Uterus (tissue), 2 donors: Measurements from ENCODE around the gene MSL2.

Source experiments
- POLR2A ChIP-seq, 2 donors: fragments of 450-650 bp; IDR thresholded peaks; one replicate each; pipeline ENCODE4 v1.6.1; 2016; ENCODE audit warnings: antibody characterized with exemption in 2 of 2, mild to moderate bottlenecking in 1 of 2, moderate library complexity in 1 of 2
- TF ChIP-seq, protein P1 (sequence below), 4 experiments: fragments of 200-600 bp in 2 of 4; fragments of 450-650 bp in 2 of 4; sonication (generic) in 2 of 4; IDR thresholded peaks; one replicate each; pipeline ENCODE4 v1.5.1; 2016 to 2019; ENCODE audit warnings: antibody characterized with exemption in 4 of 4, mild to moderate bottlenecking in 2 of 4, moderate library complexity in 1 of 4

DNA sequence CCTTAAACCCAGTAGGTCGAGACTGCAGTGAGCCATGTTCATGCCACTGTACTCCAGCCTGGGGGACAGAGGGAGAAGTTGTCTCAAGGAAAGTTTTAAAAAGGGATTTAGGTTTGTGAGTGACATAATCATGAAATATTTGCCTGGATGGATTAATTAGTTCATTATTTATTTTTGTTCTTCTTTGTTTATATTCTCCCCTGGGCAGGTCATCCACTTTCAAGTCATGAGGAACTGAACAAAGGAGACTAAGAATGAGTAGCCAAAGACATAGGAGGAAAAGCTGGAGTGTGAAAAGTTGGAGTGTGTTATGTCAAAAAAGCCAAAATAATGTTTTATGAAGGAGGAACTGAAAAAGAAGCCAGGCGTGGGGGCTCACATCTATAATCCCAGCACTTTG, 36.3 kb upstream of the MSL2 start:
- TF ChIP-seq, protein P1, sequence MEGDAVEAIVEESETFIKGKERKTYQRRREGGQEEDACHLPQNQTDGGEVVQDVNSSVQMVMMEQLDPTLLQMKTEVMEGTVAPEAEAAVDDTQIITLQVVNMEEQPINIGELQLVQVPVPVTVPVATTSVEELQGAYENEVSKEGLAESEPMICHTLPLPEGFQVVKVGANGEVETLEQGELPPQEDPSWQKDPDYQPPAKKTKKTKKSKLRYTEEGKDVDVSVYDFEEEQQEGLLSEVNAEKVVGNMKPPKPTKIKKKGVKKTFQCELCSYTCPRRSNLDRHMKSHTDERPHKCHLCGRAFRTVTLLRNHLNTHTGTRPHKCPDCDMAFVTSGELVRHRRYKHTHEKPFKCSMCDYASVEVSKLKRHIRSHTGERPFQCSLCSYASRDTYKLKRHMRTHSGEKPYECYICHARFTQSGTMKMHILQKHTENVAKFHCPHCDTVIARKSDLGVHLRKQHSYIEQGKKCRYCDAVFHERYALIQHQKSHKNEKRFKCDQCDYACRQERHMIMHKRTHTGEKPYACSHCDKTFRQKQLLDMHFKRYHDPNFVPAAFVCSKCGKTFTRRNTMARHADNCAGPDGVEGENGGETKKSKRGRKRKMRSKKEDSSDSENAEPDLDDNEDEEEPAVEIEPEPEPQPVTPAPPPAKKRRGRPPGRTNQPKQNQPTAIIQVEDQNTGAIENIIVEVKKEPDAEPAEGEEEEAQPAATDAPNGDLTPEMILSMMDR (IDR thresholded peaks at IDR 0.05) = no peak
- no peak for TF ChIP-seq POLR2A (IDR thresholded peaks at IDR 0.05)
